ENCODE results near the gene GFOD1. TPM values are rescaled to one million over a fixed set of nuclear protein-coding genes. Genes with fewer than 3 reads are reported as not detected.
A peak's percentile ranks its signal among the peaks of the same experiment; 100 is the strongest.
"Not testable (repeated sequence)": the region's sequence is repeated elsewhere in the genome, so short reads cannot be mapped to it uniquely, and the experiment has no call there.

Gene GFOD1
- total RNA-seq, 1 donor from 2014 or later, result 51.6 TPM

DNA sequence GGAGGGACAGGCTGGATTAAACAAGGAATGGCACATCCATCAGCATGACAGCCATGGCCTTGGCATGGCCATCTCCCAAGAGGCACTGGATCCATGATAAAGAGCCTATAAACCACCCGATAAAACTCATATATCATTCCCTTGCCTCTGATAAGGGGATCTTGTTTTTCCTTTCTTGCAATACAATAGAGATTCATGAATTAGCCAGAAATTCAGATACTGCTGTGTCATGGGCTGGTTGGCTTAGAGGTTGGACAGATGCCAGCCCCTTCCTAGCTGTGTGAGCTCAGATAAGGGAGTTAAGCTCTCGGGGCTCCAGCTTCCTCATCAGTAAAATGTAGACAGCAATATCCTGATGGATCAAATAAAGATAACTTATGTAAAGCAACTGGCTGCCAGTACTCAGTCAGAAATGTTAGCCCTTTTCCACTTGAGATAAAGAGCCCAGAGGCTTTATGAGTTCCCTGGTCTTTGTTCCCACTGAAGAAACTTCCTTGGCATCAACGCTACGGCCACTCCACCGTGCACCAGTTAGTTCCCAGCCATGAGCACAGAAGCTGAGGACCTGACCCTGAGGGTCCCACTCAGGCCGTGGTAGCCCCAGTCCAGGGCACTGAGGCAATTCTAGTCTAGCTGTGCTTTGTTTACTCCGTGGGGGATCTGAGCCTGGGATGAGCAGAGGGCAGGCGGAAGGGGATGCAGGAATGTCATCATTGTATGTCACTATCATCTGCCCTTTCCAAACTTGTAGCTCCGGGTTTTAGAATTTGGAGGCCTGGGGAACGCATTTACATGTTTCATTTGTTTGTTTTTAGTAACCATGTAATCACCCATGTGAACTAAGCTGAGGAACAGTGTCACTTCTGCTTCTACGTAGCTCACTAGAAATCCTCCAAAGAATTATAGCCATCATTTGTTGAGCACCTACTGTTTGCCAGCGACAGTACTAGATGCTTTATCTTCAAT lies 91.8 kb downstream of the GFOD1 start:
- Histone ChIP-seq H3K27ac (replicated peaks) (peak overlapping the region; percentile 74), H3K27me3 (ENCODE audit: low read depth) (no peaks in the 10 kb centered on the region), H3K9me3 (replicated peaks) (no peaks in the 10 kb centered on the region), H3K4me1 (peaks cover 61% of the 10 kb centered on the region), H3K4me3 (peak overlapping the region; percentile 18), H3K36me3 (no peaks in the 10 kb centered on the region)
- DNase-seq, result peak; percentile 69
- TF ChIP-seq, protein P1, sequence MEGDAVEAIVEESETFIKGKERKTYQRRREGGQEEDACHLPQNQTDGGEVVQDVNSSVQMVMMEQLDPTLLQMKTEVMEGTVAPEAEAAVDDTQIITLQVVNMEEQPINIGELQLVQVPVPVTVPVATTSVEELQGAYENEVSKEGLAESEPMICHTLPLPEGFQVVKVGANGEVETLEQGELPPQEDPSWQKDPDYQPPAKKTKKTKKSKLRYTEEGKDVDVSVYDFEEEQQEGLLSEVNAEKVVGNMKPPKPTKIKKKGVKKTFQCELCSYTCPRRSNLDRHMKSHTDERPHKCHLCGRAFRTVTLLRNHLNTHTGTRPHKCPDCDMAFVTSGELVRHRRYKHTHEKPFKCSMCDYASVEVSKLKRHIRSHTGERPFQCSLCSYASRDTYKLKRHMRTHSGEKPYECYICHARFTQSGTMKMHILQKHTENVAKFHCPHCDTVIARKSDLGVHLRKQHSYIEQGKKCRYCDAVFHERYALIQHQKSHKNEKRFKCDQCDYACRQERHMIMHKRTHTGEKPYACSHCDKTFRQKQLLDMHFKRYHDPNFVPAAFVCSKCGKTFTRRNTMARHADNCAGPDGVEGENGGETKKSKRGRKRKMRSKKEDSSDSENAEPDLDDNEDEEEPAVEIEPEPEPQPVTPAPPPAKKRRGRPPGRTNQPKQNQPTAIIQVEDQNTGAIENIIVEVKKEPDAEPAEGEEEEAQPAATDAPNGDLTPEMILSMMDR (IDR thresholded peaks at IDR 0.05; ENCODE audit: borderline replicate concordance), result no peak
- intact Hi-C loops (cut with micrococcal nuclease), result no loop called here

- H3K27me3 ChIP-seq (ENCODE audit: low read depth), result no peaks in the 10 kb centered on the region
- H3K9me3 ChIP-seq (replicated peaks), result no peaks in the 10 kb centered on the region
- intact Hi-C loops (cut with micrococcal nuclease), result no loop called here
- no peaks in the 10 kb centered on the region for H3K36me3 ChIP-seq
- no peak for DNase-seq
- TF ChIP-seq, protein P1 (IDR thresholded peaks at IDR 0.05; ENCODE audit: borderline replicate concordance), result no peak
- no peak overlapping the region for H3K27ac ChIP-seq (replicated peaks)
- H3K4me3 ChIP-seq, result no peak overlapping the region
- peaks cover 30% of the 10 kb centered on the region for H3K4me1 ChIP-seq
These were observed 94.9 kb downstream of the GFOD1 start for GRCh38 chr6:13392462-13392861.

- Histone ChIP-seq H3K4me1 (peaks cover 21% of the 10 kb centered on the region), H3K27ac (replicated peaks) (no peak overlapping the region), H3K9me3 (replicated peaks) (no peaks in the 10 kb centered on the region), H3K27me3 (ENCODE audit: low read depth) (no peaks in the 10 kb centered on the region), H3K36me3 (no peaks in the 10 kb centered on the region), H3K4me3 (no peak overlapping the region)
- TF ChIP-seq, protein P1 (IDR thresholded peaks at IDR 0.05; ENCODE audit: borderline replicate concordance), result no peak
- DNase-seq, result no peak
- intact Hi-C loops (cut with micrococcal nuclease), result no loop called here
These were observed 95.9 kb downstream of the GFOD1 start for GRCh38 chr6:13391537-13391936.

- TF ChIP-seq, protein P1 (IDR thresholded peaks at IDR 0.05; ENCODE audit: borderline replicate concordance), result no peak
- Histone ChIP-seq H3K36me3 (no peaks in the 10 kb centered on the region), H3K9me3 (replicated peaks) (no peaks in the 10 kb centered on the region), H3K27me3 (ENCODE audit: low read depth) (no peaks in the 10 kb centered on the region), H3K4me1 (peaks cover 14% of the 10 kb centered on the region), H3K27ac (replicated peaks) (no peak overlapping the region), H3K4me3 (no peak overlapping the region)
- DNase-seq, result no peak
- intact Hi-C loops (cut with micrococcal nuclease), result no loop called here
These were observed 96.7 kb downstream of the GFOD1 start for GRCh38 chr6:13390658-13391057.

DNA sequence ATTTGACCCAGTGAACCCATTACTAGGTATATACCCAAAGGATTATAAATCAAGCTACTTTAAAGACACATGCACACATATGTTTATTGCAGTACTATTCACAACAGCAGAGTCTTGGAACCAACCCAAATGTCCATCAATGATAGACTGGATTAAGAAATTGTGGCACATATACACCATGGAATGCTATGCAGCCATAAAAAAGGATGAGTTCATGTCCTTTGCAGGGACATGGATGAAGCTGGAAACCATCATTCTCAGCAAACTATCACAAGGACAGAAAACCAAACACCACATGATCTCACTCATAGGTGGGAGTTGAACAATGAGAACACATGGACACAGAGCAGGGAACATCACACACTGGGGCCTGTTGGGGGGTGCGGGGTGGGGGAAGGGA lies 98.2 kb downstream of the GFOD1 start:
- H3K9me3 ChIP-seq (replicated peaks); H3K27me3 ChIP-seq (ENCODE audit: low read depth); intact Hi-C loops (cut with micrococcal nuclease); H3K27ac ChIP-seq (replicated peaks); H3K4me3 ChIP-seq; H3K36me3 ChIP-seq; DNase-seq: not testable (repeated sequence)
- H3K4me1 ChIP-seq, result peaks cover 16% of the 10 kb centered on the region

DNA sequence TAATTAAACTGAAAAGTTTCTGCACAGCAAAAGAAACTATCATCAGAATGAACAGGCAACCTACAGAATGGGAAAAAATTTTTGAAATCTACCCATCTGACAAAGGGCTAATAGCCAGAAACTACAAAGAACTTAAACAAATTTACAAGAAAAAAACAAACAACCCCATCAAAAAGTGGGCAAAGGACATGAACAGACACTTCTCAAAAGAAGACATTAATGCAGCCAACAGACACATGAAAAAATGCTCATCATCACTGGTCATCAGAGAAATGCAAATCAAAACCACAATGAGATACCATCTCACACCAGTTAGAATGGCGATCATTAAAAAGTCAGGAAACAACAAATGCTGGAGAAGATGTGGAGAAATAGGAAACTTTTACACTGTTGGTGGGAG lies 98.6 kb downstream of the GFOD1 start:
- H3K4me3 ChIP-seq; H3K27me3 ChIP-seq (ENCODE audit: low read depth); intact Hi-C loops (cut with micrococcal nuclease); H3K9me3 ChIP-seq (replicated peaks); H3K36me3 ChIP-seq; DNase-seq; H3K27ac ChIP-seq (replicated peaks): not testable (repeated sequence)
- peaks cover 21% of the 10 kb centered on the region for H3K4me1 ChIP-seq
